Medulla oblongata (tissue), 1 donor: Measurements from ENCODE around the gene PICK1.
"Not testable (repeated sequence)": the region's sequence is repeated elsewhere in the genome, so short reads cannot be mapped to it uniquely, and the experiment has no call there.

Experiments
- DNase-seq: peaks from one replicate; pipeline ENCODE4 v3.0.0-alpha.2; 2015; ENCODE audit errors: extremely low spot score

PICK1 gene

DNA sequence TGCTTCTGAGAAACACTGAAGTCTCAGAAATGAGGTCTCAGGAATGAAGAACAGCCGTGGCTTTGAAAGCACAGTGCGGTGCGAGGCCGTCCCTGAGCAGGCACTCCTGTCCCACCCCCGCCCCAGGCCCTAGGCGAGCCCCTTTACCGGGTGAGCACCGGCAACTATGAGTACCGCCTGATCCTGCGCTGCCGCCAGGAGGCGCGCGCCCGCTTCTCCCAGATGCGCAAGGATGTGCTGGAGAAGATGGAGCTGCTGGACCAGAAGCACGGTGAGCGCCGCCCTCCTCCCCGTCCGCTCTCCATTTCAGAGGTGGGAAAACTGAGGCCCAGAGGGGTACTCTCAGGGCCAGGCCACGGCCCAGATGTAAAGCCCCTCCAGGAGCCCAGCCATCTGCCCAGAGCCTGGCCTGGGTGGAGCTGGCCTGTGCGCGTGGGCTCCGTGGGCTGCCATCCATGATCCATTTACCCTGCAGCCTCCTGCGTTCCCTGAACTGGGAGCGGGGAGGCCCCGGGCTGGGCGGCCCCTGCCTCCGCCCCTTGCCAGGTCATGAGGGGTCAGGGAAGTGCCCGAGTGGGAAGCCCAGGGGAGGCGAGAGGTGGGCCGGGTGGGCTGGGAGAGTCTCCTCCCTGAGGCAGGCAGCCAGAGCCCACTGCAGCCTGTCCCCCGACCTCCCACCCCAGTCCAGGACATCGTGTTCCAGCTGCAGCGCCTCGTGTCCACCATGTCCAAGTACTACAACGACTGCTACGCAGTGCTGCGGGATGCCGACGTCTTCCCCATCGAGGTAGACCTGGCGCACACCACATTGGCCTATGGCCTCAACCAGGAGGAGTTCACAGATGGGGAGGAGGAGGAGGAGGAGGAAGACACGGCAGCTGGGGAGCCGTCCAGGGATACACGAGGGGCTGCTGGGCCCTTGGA, 17.2 kb downstream of the PICK1 start:
- DNase-seq = no peak

DNA sequence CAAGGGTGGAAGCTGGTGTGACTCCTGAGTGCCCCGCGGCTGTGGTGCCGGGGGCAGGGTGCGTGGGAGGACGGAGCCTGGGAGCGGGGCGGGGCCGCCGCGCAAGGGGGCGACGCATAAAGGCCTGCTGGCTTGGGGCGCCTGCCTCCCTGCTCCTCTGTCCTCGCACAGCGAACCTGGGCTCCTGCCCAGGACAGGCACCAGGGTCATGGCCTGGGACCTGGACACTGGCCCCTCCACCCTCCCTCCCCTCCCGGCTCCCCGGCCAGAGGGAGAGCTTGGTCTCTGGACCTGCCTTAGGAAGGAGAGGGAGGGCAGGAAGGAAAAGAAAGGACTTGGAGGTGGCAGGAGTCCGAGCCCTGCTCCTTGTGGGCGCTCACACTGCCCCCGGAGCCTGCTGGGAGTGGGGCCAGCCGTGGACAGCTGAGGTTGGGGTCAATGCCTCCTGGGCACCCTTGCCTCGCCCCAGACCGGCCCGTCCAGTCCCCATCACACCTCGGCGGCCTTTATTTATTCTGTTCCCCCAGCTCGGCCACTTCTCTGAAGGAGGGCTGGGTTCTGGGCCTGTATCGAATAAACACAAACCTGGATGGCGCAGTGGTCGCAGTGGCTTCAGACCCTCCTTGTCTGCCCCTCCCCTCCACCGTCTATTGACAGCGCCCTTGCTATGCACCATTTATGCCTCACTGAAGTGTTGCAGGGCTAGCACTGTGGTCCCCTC, 18.1 kb downstream of the PICK1 start:
- no peak for DNase-seq

DNA sequence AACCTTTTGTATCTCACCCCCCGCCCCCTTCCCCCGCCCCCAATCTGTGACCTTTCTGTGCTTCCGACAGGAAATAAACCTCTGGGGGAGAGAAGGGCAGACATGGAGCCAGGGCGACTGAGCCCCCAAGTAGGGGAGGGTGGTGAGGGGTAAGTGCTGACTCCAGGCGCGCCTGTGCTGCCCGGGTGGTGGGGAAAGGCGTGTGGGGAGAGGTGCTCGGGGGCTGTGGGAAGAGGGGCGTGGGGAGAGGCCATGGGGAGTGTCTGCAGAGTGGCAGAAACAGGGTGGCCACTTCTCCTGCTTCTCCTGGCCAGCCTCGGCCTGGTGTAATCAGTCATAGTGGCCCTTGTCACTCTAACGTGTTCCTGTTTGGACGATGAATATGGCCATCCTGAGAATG, 18.8 kb downstream of the PICK1 start:
- DNase-seq = no peak

DNA sequence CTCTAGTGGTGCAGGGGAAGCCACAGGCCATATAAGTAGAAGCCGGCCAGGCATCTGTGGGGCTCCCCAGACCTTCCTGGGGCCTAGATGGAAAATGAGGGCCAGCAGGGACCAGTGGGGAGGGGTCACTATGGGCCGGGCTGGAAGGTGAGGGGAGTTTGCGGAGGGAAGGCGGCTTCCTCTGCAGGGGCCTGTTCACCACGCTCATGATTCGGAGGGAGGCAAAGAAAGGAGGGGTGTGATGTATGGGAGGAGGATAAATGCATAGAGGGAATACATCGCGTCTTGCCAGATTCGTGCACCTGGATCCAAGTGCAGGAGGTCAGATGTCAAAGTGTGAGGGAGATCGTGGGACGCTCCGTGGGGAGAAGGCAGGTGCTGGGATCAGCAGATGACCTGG, 19.9 kb downstream of the PICK1 start:
- no peak for DNase-seq

DNA sequence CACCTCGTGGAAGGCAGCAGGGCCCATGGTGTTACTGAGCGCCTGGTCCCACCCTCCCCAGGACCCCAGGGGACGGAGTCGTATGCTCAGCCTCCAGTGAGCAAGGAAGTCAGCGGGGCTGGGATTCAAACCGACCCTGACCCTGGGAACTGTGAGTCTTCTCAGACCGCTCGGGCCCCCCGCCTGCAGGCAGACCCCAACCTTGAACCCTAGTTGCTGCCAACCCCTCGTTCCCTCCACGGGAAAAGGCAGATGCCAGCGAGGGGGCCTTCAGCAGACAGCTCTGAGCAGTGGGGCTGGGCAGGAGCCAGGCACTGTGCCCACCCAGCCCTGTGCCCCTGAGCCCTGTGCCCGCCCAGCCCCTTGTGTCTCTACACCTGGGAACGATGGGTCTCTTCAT, 20.4 kb downstream of the PICK1 start:
- no peak for DNase-seq

DNA sequence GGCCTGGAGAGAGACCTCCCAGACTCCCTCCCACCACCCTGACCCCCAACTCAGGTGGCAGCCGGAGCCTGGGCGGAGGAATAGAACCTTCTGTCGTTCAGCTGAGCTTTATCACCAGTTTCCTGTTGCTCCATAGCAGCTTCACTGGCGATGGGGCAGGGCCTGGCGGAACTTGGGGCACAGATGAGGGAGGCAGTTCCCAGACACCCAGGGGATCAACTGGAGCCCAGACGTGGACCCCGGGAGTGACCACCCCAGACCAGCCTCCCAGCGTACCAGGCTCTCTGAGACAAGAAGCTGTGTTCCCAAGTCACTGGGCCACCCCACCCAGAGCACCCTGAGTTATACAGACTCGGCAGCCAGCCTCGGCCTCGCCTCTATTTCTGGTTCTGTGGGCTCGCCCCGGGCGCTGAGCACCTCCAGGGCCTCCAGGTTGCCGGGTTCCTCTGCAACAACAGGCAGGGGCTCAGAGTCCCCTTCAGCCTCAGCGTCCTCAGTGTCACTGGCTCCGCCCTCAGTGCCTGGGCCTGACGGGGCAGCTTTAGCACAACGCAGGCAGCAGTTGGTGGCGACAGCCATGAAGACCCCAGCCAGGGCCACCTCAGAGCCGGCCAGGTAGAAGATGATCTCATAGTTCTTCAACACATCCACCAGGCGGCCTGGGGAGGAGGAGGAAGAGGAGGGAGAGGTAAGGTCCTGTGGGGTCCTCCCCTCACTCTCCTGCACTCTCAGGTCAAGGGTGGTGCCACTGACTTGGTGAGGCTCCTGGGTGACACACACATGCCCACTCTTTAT, 21.0 kb downstream of the PICK1 start:
- no peak for DNase-seq

DNA sequence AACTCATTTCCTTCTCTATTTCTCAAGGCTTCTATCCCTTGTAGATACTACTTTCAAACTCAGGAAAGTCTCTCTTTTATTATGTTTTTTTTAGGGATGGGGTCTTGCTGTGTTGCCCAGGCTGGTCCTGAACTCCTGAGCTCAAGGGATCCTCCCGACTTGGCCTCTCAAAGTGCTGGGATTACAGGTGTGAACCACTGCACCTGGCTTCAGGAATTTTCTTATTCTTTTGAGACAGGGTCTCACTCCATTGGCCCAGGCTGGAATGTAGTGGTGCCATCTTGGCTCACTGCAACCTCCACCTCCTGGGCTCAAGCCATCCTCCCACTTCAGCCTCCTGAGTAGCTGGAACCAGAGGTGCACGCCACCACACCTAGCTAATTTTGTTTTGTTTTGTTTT, 22.0 kb downstream of the PICK1 start:
- not testable (repeated sequence) for DNase-seq

DNA sequence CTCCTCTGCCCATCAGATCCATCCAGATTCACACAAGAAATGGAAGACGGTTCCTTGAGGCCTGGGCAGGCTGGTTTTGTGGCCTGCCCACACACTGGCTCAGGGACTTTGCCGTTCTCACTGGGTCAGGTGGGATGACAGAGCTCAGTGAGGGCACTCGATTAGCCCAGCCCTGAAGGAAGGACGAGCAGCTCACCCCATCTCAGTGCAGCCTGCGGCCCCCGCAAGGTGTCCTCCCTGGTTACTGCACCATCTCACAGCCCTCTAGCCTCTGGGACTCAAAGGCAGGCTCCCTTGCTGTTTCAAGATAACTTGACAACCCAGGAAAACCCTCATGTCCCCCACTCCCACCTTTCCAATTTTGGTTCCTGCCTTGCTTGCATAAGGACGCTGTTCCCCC, 22.6 kb downstream of the PICK1 start:
- no peak for DNase-seq

DNA sequence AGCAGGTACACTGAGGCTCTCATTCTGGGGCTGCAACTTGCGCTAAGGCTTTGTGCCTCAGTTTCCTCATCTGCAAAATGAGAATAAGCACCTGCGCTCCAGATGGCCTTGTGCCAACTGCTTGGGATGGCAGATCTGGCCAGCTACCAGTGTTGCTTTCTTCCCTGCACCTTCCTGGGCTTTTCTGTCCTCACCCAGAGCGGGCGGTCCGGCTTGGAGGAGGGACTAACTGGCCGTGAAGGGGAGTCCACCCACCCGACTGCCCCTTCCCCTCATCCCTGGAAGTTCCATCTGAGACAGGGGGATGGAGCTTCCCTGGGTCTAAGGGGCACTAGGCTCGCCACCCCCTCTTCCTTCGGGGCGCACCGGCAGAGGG, 23.3 kb downstream of the PICK1 start:
- DNase-seq = no peak

DNA sequence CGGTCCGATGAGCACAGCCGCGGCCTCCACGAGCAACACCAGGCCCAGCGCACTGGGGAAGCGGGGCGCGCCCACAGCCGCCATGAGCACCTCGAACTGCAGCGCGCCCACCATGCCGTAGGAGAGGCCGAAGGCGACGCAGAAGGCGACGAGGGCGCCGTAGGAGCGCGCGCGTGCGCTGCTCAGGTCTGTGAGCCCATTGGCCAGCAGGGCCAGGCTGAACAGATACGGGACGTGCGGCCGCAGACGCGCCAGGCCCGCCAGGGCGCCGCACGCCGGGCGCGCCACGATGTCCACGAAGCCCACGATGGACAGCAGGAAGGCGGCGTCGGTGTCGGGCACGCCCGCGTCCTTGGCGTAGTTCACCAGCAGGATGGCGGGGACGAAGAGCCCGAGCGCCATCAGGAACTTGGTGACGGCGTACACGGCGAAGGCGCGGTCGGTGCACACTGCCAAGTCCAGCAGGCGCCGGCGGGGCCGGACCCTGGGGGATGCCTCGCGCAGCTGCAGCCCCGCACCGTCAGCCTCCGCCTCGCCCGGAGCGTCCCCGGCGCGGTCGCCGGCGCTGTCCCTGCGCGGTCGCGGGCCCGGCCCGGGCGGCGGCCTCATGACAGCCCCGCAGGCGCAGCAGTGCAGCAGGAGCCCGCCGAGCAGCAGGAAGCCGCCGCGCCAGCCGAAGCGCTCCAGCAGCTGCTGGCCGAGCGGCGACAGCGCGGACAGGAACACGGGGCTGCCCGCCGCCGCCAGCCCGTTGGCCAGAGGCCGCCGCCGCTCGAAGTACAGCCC, 23.8 kb downstream of the PICK1 start:
- peak; percentile 36 for DNase-seq

DNA sequence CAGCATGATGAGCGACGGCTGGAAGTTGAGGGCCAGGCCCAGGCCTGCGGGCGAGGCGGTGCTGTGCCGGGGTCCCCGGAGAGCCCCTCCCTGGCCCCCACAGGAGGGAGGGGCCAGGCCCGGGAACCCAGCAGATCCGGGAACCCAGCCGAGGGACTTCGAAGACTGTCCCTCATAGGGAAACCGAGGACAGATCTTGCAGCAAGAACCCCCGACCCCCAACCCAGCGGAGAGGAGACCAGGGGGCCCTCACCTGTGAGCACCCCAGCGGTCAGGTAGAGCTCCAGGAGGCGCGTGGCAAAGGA, 24.4 kb downstream of the PICK1 start:
- no peak for DNase-seq

DNA sequence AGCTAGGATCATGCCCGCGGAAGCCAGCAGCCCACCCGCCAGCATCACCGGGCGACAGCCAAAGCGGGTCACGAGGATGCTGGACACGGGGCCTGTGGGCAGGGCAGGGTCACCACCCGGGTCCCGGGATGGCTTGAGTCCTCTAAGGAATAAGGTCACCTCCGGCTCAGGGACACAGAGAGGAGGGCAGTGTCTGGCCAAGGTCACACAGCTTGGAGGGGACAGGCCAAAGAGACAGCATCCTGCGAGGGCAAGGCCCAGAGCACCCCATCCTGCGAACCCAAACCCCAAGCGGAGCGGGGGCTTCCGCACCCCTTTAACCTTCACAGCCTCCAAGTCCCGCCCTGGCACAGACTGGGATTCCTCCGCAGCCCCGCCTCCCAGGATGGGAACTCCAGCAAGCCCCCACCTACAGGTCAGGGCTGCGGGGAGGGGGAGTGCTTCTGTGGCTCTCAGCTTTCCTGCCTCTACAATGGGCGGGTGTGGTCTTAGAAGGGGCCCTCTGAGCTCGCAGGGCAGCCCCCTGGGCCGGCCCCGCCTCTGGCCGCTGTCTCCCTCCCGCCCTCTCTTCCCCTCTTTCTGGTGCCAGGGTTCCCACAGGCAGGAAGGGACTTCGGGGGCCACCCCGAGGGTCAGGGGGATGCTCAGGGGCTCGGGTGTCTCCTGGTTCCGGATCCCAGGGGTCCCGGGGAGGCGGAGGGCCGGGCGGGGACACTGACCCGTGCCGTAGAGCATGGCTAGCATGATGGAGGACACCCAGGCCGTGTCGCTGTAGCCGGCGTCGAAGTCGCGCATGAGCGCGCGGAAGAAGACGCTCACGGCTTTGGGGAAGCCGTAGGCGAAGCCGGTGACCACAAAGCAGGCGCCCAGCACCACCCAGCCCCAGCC, 25.0 kb downstream of the PICK1 start:
- DNase-seq = no peak

DNA sequence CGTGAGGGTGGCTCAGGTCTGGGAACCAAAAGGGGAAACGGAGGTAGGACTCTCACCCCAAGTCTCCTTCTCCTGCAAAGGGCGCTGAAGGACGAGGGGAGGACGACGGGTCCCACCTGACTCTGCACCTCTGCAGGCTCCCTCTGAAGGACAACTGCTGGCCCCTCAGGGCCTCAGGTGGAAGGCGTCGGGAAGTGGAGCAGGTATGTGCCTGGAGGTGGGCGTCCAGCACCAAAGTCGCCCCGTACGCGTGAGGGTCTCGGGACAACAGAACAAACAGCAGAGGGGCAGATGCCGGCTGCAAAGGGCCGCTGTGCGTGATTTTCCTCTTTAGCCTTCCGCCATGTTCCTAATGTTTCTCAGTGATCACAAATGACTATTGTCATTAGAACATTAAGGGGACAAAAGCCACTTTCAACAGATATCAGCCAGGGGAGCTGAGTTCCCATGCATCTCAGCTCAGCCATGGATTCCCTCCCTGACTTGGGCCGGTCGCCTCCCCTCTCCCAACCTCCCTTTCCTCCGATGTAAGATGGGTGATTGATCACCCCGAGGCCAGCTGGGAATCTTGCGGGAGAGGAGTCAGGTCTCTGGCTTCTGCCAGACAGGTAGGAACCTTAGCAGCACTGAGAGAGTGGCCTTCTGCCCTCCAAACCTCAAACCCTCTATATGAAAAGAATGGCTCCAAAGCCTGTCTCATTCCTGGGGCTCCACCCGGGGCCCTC, 25.9 kb downstream of the PICK1 start:
- DNase-seq = peak; percentile 25

DNA sequence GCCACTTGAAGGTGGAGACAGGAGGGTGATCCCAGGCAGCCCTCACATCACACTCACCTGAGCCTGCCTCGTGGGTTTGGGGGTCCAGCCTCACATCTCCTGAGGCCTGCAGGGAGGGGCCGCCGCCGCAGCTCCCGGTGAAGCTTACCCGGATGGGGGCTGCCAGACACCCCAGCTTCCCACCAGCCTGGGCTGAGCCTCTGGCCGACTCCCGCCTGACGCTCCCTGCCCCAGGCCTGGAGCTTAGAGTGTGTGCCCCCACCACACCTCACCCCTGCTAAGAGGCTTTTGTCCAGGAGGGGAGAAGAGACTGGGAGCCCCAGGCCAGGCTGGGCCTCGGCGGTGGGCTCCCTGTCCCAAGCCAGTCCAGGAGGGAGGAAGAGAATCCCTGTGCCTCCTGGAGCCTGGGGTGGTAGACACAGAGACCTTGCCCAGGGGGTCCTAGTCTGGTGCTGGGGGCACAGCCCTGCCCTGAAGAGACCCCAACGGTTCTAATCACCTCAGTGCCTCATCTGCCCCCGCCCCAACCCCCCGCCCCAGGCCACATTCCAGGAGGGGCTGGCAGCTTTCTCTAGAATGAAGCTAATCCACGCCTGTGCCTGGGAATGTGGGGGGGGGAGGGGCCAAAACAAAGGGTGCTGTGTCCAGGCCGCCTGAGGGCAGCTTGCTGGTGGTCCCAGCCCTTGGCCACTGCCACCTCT, 26.9 kb downstream of the PICK1 start, which contains the start of gene SLC16A8:
Gene SLC16A8, minus strand, starts transcription at position 254 of the 701 bp plus-strand sequence. CDS start 1,311 bp downstream, outside the sequence.
- no peak for DNase-seq

DNA sequence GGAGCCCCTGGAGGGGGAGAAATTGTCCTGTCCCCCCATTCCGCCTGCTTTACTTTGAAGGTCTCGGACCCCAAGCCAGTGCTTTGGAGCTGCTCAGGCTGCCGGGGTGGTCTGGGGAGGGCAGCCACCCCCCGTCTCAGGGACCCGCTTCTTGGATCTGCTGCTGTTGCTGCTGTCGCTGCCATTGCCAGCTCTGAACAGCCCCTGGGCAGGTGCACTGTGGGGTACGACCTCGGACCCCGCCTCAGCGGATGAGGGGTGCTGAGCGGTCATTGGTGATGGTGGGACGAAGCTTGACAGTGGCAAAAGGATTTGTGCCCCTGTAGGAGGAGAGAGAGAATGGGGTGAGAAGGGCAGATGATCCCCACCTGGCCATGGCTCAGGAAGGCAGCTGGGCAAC, 27.9 kb downstream of the PICK1 start:
- DNase-seq = no peak

DNA sequence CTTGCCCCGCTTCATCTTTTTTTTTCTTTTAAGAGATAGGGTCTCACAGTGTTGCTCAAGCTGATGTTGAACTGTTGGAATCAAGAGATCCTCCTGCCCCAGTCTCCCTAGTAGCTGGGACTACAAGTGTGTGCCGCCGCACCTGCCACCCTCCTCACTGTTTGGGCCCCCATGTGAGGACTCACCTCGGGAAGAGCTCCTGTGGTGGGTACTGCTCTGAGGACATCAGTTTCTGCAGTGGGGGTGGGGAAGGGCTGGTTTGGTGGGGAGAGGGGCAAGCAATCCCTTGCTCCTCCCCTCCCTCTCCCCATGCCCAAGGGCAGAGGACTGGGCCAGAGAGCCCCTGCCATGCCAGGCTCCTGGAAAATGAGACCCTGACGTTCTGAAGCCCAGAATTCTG, 28.3 kb downstream of the PICK1 start:
- no peak for DNase-seq

DNA sequence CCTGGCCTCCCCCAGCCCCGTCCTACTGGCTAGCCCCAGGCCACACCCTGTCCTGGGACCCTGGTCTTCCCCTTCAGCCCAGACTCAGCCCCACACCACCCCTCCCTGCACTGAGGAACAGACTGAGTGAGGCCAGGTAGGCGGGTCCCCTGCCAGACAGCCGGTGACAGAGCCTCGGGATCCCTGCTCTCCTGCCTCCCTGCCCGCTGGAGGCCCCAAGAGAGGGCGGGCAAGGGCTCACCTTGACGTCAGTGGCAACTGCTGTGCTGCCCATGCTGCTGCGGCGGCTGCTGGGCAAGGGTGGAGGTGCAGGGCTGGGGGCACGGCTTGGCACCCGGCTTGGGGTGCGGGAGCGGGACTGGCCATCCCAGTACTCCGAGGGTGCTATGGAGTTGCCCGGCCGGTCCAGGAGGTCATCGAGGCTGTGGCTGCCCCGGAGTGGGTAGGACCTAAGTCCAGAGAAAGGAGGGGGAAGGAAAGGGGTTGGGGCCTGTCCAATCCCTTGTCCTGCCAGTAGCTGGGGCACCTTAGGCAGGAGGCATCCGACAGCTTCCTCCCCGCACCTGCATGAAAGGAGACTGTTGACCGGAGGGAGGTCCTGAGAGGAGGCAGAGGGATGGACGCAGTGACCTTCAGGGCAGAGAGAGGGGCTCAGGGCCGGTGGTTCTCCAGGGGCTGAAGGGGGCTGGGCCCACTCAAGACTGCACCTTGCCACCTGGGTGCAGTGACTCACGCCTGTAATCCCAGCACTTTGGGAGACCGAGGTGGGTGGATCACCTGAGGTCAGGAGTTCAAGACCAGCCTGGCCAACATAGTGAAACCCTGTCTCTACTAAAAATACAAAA, 29.0 kb downstream of the PICK1 start:
- no peak for DNase-seq

DNA sequence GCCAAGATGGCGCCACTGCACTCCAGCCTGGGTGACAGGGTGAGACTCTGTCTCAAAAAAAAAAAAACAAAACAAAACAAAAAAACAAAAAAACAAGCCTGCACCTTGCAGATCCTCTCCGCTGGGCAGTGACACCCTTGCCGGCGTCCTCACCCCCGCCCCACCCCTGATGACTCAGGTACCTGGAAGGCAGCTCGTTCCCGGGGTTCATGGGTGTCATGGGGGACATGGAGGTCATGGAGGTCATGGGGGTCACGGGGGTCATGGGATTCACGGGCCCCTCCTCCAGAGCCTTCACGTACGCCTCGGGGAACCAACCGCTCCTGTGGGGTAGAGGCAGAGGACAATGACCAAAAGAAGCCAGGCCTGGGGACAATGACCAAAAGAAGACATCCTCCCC, 29.7 kb downstream of the PICK1 start:
- DNase-seq = no peak
